Osteoblast (primary cell): ENCODE results near the gene NEBL. TPM values are rescaled to one million over a fixed set of nuclear protein-coding genes. Genes with fewer than 3 reads are reported as not detected.

Experiments
- DNase-seq: peaks from one replicate; pipeline ENCODE4 v3.0.0; 2011; ENCODE audit warnings: low spot score, mixed read lengths; ENCODE audit not compliant: insufficient read length; ENCODE audit errors: missing footprints
- H2AFZ ChIP-seq: 2 replicates; pipeline ENCODE4 v1.6.0; 2011; ENCODE audit warnings: mild to moderate bottlenecking, low read length
- H3K27ac ChIP-seq: 2 replicates; pipeline ENCODE4 v1.5.1; 2011; ENCODE audit warnings: mild to moderate bottlenecking, low read depth, low read length, moderate library complexity
- H3K27me3 ChIP-seq: 2 replicates; pipeline ENCODE4 v1.6.0; 2012; ENCODE audit warnings: mild to moderate bottlenecking, control low read depth, inconsistent platforms, low read length, moderate library complexity; ENCODE audit not compliant: insufficient read depth
- H3K36me3 ChIP-seq: 2 replicates; pipeline ENCODE4 v1.5.1; 2011; ENCODE audit warnings: mild to moderate bottlenecking, low read length, control low read depth, moderate library complexity; ENCODE audit not compliant: insufficient read depth
- H3K4me1 ChIP-seq: 2 replicates; pipeline ENCODE4 v1.5.1; 2011; ENCODE audit warnings: mild to moderate bottlenecking, low read length, control low read depth, moderate library complexity; ENCODE audit not compliant: insufficient read depth
- H3K4me2 ChIP-seq: 2 replicates; pipeline ENCODE4 v1.6.0; 2011; ENCODE audit warnings: mild to moderate bottlenecking, low read length; ENCODE audit not compliant: insufficient read depth
- H3K4me3 ChIP-seq: fragments of 200-600 bp; sonication (generic); 3 replicates; pipeline ENCODE4 v1.5.1; 2012; ENCODE audit warnings: mild to moderate bottlenecking, low read length, inconsistent platforms; ENCODE audit not compliant: insufficient read depth
- H3K79me2 ChIP-seq: 2 replicates; pipeline ENCODE4 v1.6.0; 2012; ENCODE audit warnings: mild to moderate bottlenecking, low read length, control low read depth, inconsistent platforms; ENCODE audit not compliant: insufficient read depth
- H3K9me3 ChIP-seq: 2 replicates; pipeline ENCODE4 v1.5.1; 2011; ENCODE audit warnings: low read depth, low read length, control low read depth
- H4K20me1 ChIP-seq: 2 replicates; pipeline ENCODE4 v1.6.0; 2012; ENCODE audit warnings: mild to moderate bottlenecking, low read length, control low read depth; ENCODE audit not compliant: insufficient read depth
- total RNA-seq: library from RNA; depleted of rRNA; stranded (reverse); fragments of >200 nt; gene quantifications from 2 replicates; pipeline ENCODE4 v1.2.3, GENCODE V29; 2012
- TF ChIP-seq, protein P1 (sequence below): IDR thresholded peaks from 2 replicates; pipeline ENCODE4 v1.5.1; 2011; ENCODE audit warnings: mild to moderate bottlenecking, low read depth, low read length, moderate library complexity; ENCODE audit errors: extremely low read depth

Gene NEBL
- total RNA-seq, 1 donor, result under 0.01 TPM

DNA sequence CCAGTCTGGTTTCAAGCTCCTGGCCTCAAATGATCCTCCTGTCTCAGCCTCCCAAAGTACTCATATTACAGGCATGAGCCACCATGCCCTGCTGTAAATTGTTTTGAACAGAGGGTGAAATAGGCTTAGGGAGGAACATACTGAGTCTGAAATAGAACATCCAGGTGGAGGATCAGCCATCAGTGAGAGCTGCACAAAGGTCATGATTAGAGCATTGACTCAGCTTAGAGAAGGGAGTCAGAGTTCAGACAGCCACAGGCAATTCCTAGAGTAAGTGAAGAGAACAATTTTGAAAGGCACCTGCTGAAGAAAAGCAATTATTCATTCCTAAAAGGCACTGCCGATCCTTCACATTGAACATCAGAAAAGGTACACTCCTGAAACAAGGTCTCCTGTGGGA lies 15.9 kb upstream of the NEBL start:
- no peaks in the 10 kb centered on the region for H3K27me3 ChIP-seq
- H3K4me3 ChIP-seq, result no peak overlapping the region
- H3K9me3 ChIP-seq, result no peaks in the 10 kb centered on the region
- TF ChIP-seq, protein P1, sequence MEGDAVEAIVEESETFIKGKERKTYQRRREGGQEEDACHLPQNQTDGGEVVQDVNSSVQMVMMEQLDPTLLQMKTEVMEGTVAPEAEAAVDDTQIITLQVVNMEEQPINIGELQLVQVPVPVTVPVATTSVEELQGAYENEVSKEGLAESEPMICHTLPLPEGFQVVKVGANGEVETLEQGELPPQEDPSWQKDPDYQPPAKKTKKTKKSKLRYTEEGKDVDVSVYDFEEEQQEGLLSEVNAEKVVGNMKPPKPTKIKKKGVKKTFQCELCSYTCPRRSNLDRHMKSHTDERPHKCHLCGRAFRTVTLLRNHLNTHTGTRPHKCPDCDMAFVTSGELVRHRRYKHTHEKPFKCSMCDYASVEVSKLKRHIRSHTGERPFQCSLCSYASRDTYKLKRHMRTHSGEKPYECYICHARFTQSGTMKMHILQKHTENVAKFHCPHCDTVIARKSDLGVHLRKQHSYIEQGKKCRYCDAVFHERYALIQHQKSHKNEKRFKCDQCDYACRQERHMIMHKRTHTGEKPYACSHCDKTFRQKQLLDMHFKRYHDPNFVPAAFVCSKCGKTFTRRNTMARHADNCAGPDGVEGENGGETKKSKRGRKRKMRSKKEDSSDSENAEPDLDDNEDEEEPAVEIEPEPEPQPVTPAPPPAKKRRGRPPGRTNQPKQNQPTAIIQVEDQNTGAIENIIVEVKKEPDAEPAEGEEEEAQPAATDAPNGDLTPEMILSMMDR, result no peak
- no peak for DNase-seq
- no peak overlapping the region for H2AFZ ChIP-seq
- H3K27ac ChIP-seq, result no peak overlapping the region
- no peaks in the 10 kb centered on the region for H3K4me1 ChIP-seq
- H3K4me2 ChIP-seq, result no peak overlapping the region
- no peaks in the 10 kb centered on the region for H3K36me3 ChIP-seq
- H4K20me1 ChIP-seq, result no peaks in the 10 kb centered on the region
- no peaks in the 10 kb centered on the region for H3K79me2 ChIP-seq

DNA sequence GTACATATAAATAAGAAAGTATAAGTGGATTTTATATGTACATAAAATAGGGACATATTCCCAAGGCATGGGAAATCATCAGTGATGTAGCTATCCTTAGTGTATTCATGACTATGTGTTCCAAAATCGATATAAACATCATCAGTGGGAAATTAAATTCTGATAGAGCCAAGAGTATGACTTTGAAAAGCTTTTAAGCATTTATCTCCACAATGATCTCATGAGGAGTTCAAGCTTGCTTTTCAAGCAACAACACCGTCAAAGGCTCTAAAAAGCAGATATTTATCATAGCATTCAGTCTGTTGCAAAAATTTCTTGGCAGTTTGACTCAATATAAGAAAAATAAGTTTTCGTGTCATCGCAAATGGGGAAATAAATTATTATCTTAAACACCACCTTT lies 14.5 kb upstream of the NEBL start:
- no peak overlapping the region for H3K4me2 ChIP-seq
- H3K27me3 ChIP-seq, result no peaks in the 10 kb centered on the region
- H2AFZ ChIP-seq, result no peak overlapping the region
- H4K20me1 ChIP-seq, result no peaks in the 10 kb centered on the region
- no peak for DNase-seq
- no peaks in the 10 kb centered on the region for H3K36me3 ChIP-seq
- no peaks in the 10 kb centered on the region for H3K4me1 ChIP-seq
- no peaks in the 10 kb centered on the region for H3K9me3 ChIP-seq
- H3K79me2 ChIP-seq, result no peaks in the 10 kb centered on the region
- no peak overlapping the region for H3K4me3 ChIP-seq
- H3K27ac ChIP-seq, result no peak overlapping the region
- TF ChIP-seq, protein P1, result no peak

DNA sequence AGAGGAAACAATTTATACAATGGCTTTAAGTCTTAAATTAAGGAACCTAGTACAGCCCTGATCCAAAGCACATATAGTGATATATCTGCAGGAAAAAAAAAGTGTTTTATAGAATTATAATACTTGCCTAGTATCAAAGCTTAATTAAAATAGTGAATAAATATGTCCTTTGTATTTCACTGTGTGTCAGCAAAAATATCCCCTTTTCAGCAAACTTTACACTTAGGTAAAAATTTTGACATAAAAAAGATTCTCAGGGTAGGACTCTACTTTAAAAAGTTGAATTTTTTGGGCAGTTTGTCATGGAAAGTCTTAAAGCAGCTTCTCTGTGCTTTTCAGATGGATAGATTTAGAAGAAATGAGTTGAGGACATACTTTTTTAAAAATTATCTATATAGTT lies 12.7 kb upstream of the NEBL start:
- no peak overlapping the region for H3K4me3 ChIP-seq
- no peaks in the 10 kb centered on the region for H3K27me3 ChIP-seq
- TF ChIP-seq, protein P1, result no peak
- no peaks in the 10 kb centered on the region for H3K36me3 ChIP-seq
- no peaks in the 10 kb centered on the region for H3K79me2 ChIP-seq
- no peak overlapping the region for H2AFZ ChIP-seq
- no peaks in the 10 kb centered on the region for H3K4me1 ChIP-seq
- H3K9me3 ChIP-seq, result no peaks in the 10 kb centered on the region
- no peak overlapping the region for H3K4me2 ChIP-seq
- DNase-seq, result no peak
- no peaks in the 10 kb centered on the region for H4K20me1 ChIP-seq
- no peak overlapping the region for H3K27ac ChIP-seq

DNA sequence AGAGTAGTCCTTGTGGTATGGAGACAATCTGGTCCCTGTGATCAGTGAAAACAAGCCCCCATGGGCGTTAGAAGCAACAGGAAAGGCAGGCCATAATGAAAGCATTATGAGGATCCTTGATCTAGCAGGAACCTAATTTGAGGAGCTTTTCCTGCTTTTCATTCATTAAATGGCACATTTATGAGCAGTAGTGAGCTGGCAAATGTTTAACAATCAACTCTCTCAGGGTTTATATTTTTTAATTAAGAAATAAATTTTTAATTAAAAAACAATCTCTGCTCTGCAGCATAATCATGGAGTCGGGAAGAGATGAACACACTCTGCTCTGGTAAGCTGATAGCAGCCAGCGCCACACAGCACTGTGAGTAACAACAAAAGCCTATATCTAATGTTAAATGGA lies 11.3 kb upstream of the NEBL start:
- Histone ChIP-seq H4K20me1 (no peaks in the 10 kb centered on the region), H2AFZ (no peak overlapping the region), H3K4me2 (no peak overlapping the region), H3K27ac (no peak overlapping the region), H3K36me3 (no peaks in the 10 kb centered on the region), H3K27me3 (no peaks in the 10 kb centered on the region), H3K4me1 (no peaks in the 10 kb centered on the region), H3K9me3 (no peaks in the 10 kb centered on the region), H3K79me2 (no peaks in the 10 kb centered on the region), H3K4me3 (no peak overlapping the region)
- TF ChIP-seq, protein P1, result no peak
- no peak for DNase-seq
